HG03571 (cell line): ENCODE data around the gene MAPKAP1.
"Not testable (repeated sequence)": the region's sequence is repeated elsewhere in the genome, so short reads cannot be mapped to it uniquely, and the experiment has no call there.

Experiments used
- ATAC-seq: cut with Tn5 transposase; IDR thresholded peaks from one replicate; pipeline ENCODE4 v1.9.1; 2021; ENCODE audit not compliant: unreplicated experiment

MAPKAP1 gene

GRCh38 chr9:125570246-125570645 lies 136.8 kb downstream of the MAPKAP1 start:
- ATAC-seq: no peak

- ATAC-seq: no peak
Measured at GRCh38 chr9:125568621-125569020, 138.4 kb downstream of the MAPKAP1 start.

- ATAC-seq: not testable (repeated sequence)
Measured at GRCh38 chr9:125566051-125566450, 141.0 kb downstream of the MAPKAP1 start.

- no peak for ATAC-seq
Measured at GRCh38 chr9:125565126-125565525, 141.9 kb downstream of the MAPKAP1 start.

- ATAC-seq: no peak
Measured at GRCh38 chr9:125564631-125565030, 142.4 kb downstream of the MAPKAP1 start.

- peak; percentile 61 for ATAC-seq
Measured at GRCh38 chr9:125561509-125562148, 145.4 kb downstream of the MAPKAP1 start.

- no peak for ATAC-seq
Measured at GRCh38 chr9:125559894-125560293, 147.1 kb downstream of the MAPKAP1 start.

GRCh38 chr9:125559194-125559593 lies 147.8 kb downstream of the MAPKAP1 start:
- ATAC-seq: no peak

GRCh38 chr9:125558453-125559092 lies 148.4 kb downstream of the MAPKAP1 start:
- no peak for ATAC-seq

GRCh38 chr9:125556046-125556721 lies 150.8 kb downstream of the MAPKAP1 start:
- no peak for ATAC-seq

GRCh38 chr9:125554726-125555125 lies 152.3 kb downstream of the MAPKAP1 start:
- no peak for ATAC-seq

- ATAC-seq: no peak
Measured at GRCh38 chr9:125551781-125552180, 155.2 kb downstream of the MAPKAP1 start.

GRCh38 chr9:125549891-125550885 lies 156.8 kb downstream of the MAPKAP1 start:
- no peak for ATAC-seq

GRCh38 chr9:125549465-125549871 lies 157.5 kb downstream of the MAPKAP1 start:
- no peak for ATAC-seq

- no peak for ATAC-seq
Measured at GRCh38 chr9:125549039-125549438, 158.0 kb downstream of the MAPKAP1 start.

GRCh38 chr9:125548141-125548540 lies 158.9 kb downstream of the MAPKAP1 start:
- no peak for ATAC-seq

GRCh38 chr9:125547368-125547767 lies 159.6 kb downstream of the MAPKAP1 start:
- no peak for ATAC-seq

GRCh38 chr9:125545845-125546244 lies 161.2 kb downstream of the MAPKAP1 start:
- no peak for ATAC-seq

GRCh38 chr9:125544988-125545651 lies 161.9 kb downstream of the MAPKAP1 start:
- no peak for ATAC-seq

GRCh38 chr9:125544484-125544883 lies 162.5 kb downstream of the MAPKAP1 start:
- no peak for ATAC-seq
